NCI-H1694 treated with DMSO at 0.1 percent for 48 hours (cell line): ENCODE measurements around the gene TANGO2.
A peak's percentile ranks its signal among the peaks of the same experiment; 100 is the strongest.

Experiments used
- DNase-seq: peaks from one replicate; lab custom pipeline; 2025; lab: John Stamatoyannopoulos, UW

Gene TANGO2

DNA sequence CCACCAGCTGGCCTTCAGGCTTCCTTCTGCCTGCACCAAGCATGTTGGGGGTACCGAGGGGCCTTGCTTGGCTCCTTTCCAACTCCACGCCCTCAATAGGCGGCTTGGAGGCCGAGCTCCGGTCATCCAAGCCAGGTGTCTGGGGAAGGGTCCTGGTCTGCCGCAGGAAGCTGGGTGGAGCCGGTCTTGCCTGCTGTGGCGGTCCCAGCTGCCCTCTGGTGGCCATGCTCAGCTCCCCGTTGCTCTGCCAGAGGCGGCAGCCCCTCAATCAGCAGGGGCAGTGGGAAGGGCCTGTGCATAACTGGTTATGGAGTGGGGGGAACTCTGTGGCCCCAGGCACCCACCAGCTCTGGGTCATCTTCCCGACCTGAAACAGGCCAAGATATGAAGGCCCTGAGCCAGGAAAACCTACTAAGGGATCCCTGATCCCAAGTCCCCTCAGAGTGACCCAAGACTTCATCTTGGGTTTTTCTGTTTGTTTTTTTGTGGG, 7.5 kb upstream of the TANGO2 start:
- DNase-seq, result peak; percentile 17

GRCh38 chr22:20014526-20015186, 6.3 kb upstream of the TANGO2 start:
- DNase-seq, result peak; percentile 49

DNA sequence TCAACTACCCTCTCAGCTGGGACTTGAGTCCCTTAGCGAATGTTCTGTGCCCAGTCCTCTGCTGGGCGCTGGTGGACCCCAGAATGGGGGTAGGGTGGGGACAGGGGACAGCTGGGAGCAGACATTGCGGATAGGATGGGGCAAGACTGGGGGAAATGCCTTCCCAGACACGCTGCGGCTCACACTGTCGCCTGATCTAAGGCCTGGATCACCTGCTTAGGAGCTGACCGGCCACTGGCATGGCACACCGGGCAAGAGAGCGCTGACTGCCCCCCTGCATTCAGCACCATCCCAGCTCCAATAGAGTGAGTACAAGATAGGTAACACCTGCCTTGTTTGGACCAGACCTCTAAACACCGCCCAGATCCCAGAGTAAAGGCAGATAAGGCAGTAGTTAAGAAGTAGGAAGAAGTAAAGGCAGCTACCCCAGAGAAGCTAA, 5.7 kb upstream of the TANGO2 start:
- DNase-seq, result no peak

GRCh38 chr22:20015971-20016733, 4.8 kb upstream of the TANGO2 start:
- DNase-seq, result no peak

- peak; percentile 70 for DNase-seq
Measured at GRCh38 chr22:20016734-20017621, 3.9 kb upstream of the TANGO2 start, which contains the start of gene ARVCF. Gene ARVCF (minus strand): TSS chr22:20016823. CDS start chr22:19990794, 26,029 bp downstream.

- no peak for DNase-seq
Measured at GRCh38 chr22:20017622-20017958, 3.3 kb upstream of the TANGO2 start.

GRCh38 chr22:20018001-20018400, 2.9 kb upstream of the TANGO2 start:
- DNase-seq, result no peak

DNA sequence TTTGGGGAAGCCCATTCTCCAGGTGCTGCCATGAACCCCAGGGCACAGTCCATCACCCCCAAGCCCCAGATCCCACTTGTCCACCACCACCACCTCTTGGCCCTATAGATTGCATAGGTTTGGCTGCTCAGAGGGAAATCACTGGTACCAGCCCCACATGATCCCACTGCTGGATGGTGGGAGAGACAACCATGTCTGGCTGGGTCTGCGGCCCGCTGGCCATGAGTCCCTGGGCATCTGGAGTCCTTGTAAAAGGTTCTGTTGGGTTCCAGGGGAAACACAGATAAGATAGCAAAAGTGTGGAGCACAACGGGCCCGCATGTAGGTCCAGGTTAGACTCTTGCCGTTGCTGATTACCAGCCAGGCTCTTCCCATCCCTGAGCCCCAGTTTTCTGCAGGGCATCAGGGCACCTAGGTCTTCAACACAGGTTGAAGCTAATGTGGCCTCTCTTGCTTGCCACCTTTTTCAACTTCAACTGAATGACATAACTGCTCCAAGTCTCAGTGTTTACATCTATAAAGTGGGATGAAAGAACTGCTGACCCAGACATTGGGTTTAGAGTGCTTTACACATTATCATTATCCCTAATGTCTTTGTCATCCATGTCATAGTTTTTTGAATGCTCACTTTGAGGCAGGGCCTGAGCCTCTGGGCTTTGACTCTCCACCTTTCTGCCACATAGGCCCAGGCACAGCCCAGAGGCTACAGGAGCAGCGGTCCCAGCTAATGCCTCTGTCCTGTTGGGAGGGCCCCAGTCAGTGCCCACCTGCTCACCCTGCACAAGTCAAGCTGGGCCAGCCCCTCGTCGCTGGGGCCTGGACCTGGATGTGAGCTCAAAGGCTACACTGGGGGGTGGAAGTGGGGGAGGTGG, 1.0 kb upstream of the TANGO2 start:
- no peak for DNase-seq

- DNase-seq, result no peak
Measured at GRCh38 chr22:20021196-20022181, 579 bp downstream of the TANGO2 start.

GRCh38 chr22:20022231-20022977, 1.5 kb downstream of the TANGO2 start:
- DNase-seq, result no peak

GRCh38 chr22:20022978-20023613, 2.2 kb downstream of the TANGO2 start:
- no peak for DNase-seq

DNA sequence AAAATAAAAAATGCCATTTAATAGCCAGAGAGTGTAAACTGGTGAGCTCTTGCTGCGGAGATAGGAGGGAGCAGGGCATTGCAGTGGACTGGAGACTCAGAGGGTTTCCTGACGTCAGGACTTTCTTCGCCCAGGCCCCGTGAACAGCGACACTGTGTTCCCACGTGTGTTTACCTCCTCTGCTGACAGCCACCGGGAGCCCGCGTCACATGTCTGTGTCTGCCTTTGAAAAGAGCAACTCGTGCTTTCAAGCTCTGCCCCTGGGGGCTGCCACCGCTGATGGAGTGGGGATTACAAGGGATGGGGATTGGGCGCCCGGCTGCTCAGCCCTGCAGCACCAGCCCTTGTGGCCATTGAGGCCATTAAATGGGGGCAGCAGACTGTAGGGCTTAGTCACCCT, 3.3 kb downstream of the TANGO2 start:
- no peak for DNase-seq

GRCh38 chr22:20024650-20025397, 3.9 kb downstream of the TANGO2 start:
- DNase-seq, result no peak

DNA sequence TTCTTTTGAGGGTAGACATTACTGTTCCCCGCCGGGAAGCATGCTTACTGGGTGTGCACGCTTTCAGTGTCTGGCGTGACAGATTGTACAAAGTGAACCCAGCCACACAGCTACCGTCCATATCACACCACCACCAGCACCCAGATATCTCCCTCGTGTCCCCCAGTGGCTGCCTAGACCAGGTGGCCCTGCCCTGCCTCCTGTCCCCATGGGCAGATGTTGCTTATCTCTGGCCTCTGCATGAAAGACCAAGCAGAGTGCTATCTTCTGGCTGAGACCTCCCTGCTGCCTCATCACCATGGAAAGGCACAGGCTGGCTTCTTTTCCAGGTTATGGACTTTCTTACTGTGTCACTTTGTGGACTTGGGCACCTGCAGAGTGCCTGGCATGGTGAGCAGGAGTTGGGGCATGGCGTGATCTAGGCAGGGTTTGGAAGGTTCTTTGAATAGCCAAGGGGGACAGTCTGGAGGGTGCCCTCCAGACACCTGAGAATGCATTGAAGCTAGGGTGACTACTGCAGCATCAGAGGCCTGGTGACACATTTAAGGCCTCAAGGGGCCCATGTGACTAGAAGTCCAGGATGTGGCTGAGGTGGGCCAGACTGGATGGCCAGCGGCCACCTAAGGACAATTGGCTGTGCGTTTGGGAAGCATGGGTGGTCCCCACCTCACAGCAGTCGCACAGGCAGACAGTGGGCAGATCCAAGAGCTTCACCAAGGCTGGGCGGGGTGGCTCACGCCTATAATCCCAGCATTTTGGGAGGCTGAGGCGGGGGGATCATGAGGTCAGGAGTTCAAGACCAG, 4.7 kb downstream of the TANGO2 start:
- DNase-seq, result no peak

GRCh38 chr22:20026204-20026908, 5.4 kb downstream of the TANGO2 start:
- DNase-seq, result no peak

DNA sequence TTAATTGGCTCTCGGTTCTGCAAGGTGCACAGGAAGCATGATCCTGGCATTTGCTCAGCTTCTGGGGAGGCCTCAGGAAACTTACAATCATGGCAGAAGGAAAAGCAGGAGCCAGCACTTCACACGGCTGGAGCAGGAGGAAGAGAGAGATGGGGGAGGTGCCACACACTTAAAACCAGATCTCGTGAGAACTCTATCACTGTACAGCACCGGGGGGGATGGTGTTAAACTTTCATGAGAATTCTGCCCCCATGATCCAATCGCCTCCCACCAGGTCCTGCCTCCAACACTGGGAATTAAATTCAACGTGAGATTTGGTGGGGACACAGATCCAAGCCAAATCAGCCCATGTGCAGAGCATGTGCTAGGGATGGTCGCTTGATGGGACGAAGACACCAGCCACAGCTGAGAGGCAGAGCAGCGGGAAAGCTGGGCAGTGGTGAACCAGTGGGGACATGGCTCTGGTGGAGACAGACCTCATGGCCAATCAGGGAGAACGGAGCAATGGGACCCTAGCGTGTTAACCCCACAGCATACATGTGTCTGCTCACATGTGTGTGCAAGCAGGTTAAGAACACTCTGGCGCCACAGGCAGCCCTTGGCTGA, 6.2 kb downstream of the TANGO2 start:
- DNase-seq, result no peak
